Stomach (tissue), 4 donors: ENCODE data around the gene MXI1.

Experiments used
- EP300 ChIP-seq: sonication (generic); formaldehyde crosslinking; IDR thresholded peaks from one replicate; pipeline ENCODE4 v1.6.1; 2017; ENCODE audit warnings: antibody characterized with exemption
- POLR2A ChIP-seq, 4 donors: fragments of 450-650 bp; IDR thresholded peaks; one replicate each; pipeline ENCODE4 v1.6.1; 2016; ENCODE audit warnings: antibody characterized with exemption in 4 of 4, control low read depth in 2 of 4, mild to moderate bottlenecking in 1 of 4, moderate library complexity in 1 of 4
- POLR2AphosphoS5 ChIP-seq, 3 donors: sonication (generic); formaldehyde crosslinking; IDR thresholded peaks; one replicate each; pipeline ENCODE4 v1.6.1; 2016; ENCODE audit warnings: antibody characterized with exemption in 3 of 3
- TF ChIP-seq, protein P1 (sequence below), 7 experiments: fragments of 450-650 bp in 4 of 7; fragments of 200-600 bp in 3 of 7; sonication (generic) in 3 of 7; IDR thresholded peaks; one replicate each; pipeline ENCODE4 v1.5.1; 2016 to 2019; ENCODE audit warnings: antibody characterized with exemption in 7 of 7, control low read depth in 2 of 7, mild to moderate bottlenecking in 1 of 7

GRCh38 chr10:110306452-110306768 is 99.0 kb downstream of the MXI1 start:
- TF ChIP-seq, protein P1, sequence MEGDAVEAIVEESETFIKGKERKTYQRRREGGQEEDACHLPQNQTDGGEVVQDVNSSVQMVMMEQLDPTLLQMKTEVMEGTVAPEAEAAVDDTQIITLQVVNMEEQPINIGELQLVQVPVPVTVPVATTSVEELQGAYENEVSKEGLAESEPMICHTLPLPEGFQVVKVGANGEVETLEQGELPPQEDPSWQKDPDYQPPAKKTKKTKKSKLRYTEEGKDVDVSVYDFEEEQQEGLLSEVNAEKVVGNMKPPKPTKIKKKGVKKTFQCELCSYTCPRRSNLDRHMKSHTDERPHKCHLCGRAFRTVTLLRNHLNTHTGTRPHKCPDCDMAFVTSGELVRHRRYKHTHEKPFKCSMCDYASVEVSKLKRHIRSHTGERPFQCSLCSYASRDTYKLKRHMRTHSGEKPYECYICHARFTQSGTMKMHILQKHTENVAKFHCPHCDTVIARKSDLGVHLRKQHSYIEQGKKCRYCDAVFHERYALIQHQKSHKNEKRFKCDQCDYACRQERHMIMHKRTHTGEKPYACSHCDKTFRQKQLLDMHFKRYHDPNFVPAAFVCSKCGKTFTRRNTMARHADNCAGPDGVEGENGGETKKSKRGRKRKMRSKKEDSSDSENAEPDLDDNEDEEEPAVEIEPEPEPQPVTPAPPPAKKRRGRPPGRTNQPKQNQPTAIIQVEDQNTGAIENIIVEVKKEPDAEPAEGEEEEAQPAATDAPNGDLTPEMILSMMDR (IDR thresholded peaks at IDR 0.05) = no peak
- no peak for TF ChIP-seq POLR2AphosphoS5 (IDR thresholded peaks at IDR 0.05)
- no peak for TF ChIP-seq POLR2A (IDR thresholded peaks at IDR 0.05)
- no peak for TF ChIP-seq EP300
